ENCODE measurements around the gene SASH1.

Gene SASH1

GRCh38 chr6:148497257-148497656 lies 154.6 kb downstream of the SASH1 start:
- DNase-seq (ENCODE audit: low read depth in 2 of 2), result no peak

- DNase-seq (ENCODE audit: low read depth in 2 of 2), result no peak
Observed at GRCh38 chr6:148497717-148498116, 155.1 kb downstream of the SASH1 start.

- no peak for DNase-seq (ENCODE audit: low read depth in 2 of 2)
Observed at GRCh38 chr6:148500402-148500801, 157.8 kb downstream of the SASH1 start.

- DNase-seq (ENCODE audit: low read depth in 2 of 2), result no peak
Observed at GRCh38 chr6:148501178-148501590, 158.5 kb downstream of the SASH1 start.

- DNase-seq (ENCODE audit: low read depth in 2 of 2), result no peak
Observed at GRCh38 chr6:148502083-148502772, 159.6 kb downstream of the SASH1 start.

GRCh38 chr6:148502773-148503135 lies 160.1 kb downstream of the SASH1 start:
- no peak for DNase-seq (ENCODE audit: low read depth in 2 of 2)

- DNase-seq (ENCODE audit: low read depth in 2 of 2), result no peak
Observed at GRCh38 chr6:148503703-148504102, 161.1 kb downstream of the SASH1 start.

GRCh38 chr6:148507774-148508173 lies 165.1 kb downstream of the SASH1 start:
- DNase-seq (ENCODE audit: low read depth in 2 of 2), result no peak

- DNase-seq (ENCODE audit: low read depth in 2 of 2), result no peak
Observed at GRCh38 chr6:148508401-148509041, 165.9 kb downstream of the SASH1 start.

GRCh38 chr6:148509119-148509799 lies 166.6 kb downstream of the SASH1 start:
- DNase-seq (ENCODE audit: low read depth in 2 of 2), result no peak

- DNase-seq (ENCODE audit: low read depth in 2 of 2), result no peak
Observed at GRCh38 chr6:148509800-148510581, 167.4 kb downstream of the SASH1 start.

- no peak for DNase-seq (ENCODE audit: low read depth in 2 of 2)
Observed at GRCh38 chr6:148513145-148514071, 170.8 kb downstream of the SASH1 start.

GRCh38 chr6:148514091-148514845 lies 171.6 kb downstream of the SASH1 start:
- DNase-seq (ENCODE audit: low read depth in 2 of 2), result no peak

GRCh38 chr6:148516217-148516616 lies 173.6 kb downstream of the SASH1 start:
- no peak for DNase-seq (ENCODE audit: low read depth in 2 of 2)

- DNase-seq (ENCODE audit: low read depth in 2 of 2), result no peak
Observed at GRCh38 chr6:148516617-148517016, 174.0 kb downstream of the SASH1 start.

- no peak for DNase-seq (ENCODE audit: low read depth in 2 of 2)
Observed at GRCh38 chr6:148517470-148517869, 174.8 kb downstream of the SASH1 start.

GRCh38 chr6:148518511-148519156 lies 176.0 kb downstream of the SASH1 start:
- DNase-seq (ENCODE audit: low read depth in 2 of 2), result no peak

GRCh38 chr6:148520109-148520841 lies 177.6 kb downstream of the SASH1 start:
- DNase-seq (ENCODE audit: low read depth in 2 of 2), result no peak

GRCh38 chr6:148521158-148521557 lies 178.5 kb downstream of the SASH1 start:
- DNase-seq (ENCODE audit: low read depth in 2 of 2), result no peak
